PFSK-1 (cell line): ENCODE measurements around the gene C11orf58.

Source experiments
- FOXP2 ChIP-seq: optimal IDR thresholded peaks from 2 replicates; pipeline ENCODE3; 2011; ENCODE audit warnings: borderline replicate concordance, control low read depth, inconsistent platforms; ENCODE audit not compliant: insufficient read depth; ENCODE audit errors: extremely low read length, extremely low read depth
- POLR2AphosphoS5 ChIP-seq: IDR thresholded peaks from 2 replicates; pipeline ENCODE4 v1.6.1; 2012; ENCODE audit warnings: low read depth, mild to moderate bottlenecking, control low read depth, low read length, moderate library complexity
- REST ChIP-seq, 2 experiments: IDR thresholded peaks; 2 replicates each; pipeline versions ENCODE4 v1.6.1 to v1.8.0; 2011 to 2012; ENCODE audit warnings: low read depth in 2 of 2, low read length in 2 of 2, control low read depth in 1 of 2, inconsistent platforms in 1 of 2, mild to moderate bottlenecking in 1 of 2, moderate library complexity in 1 of 2; ENCODE audit not compliant: insufficient read depth in 1 of 2
- SIN3A ChIP-seq: IDR thresholded peaks from 2 replicates; pipeline ENCODE4 v1.6.1; 2012; ENCODE audit warnings: mild to moderate bottlenecking, low read length, moderate library complexity, borderline replicate concordance; ENCODE audit not compliant: insufficient read depth
- TAF1 ChIP-seq: IDR thresholded peaks from 2 replicates; pipeline ENCODE4 v1.6.1; 2012; ENCODE audit warnings: low read length, control low read depth, borderline replicate concordance; ENCODE audit not compliant: insufficient read depth

C11orf58 gene

GRCh38 chr11:16806791-16807190 lies 68.3 kb downstream of the C11orf58 start:
- TF ChIP-seq POLR2AphosphoS5 (no peak), FOXP2 (no peak), TAF1 (no peak), REST (IDR thresholded peaks at IDR 0.05; ENCODE audit: insufficient read depth in 1 of 2, low read depth in 2 of 2, low read length in 2 of 2) (no peak), SIN3A (no peak)

- TF ChIP-seq SIN3A: no peak
- no peak for TF ChIP-seq FOXP2
- TF ChIP-seq REST (IDR thresholded peaks at IDR 0.05; ENCODE audit: insufficient read depth in 1 of 2, low read depth in 2 of 2, low read length in 2 of 2): no peak
- no peak for TF ChIP-seq TAF1
- no peak for TF ChIP-seq POLR2AphosphoS5
These were observed 68.9 kb downstream of the C11orf58 start for GRCh38 chr11:16807306-16807705.
